GM18520 (cell line): Measurements from ENCODE around the gene BLOC1S1.
"Not testable (repeated sequence)": the region's sequence is repeated elsewhere in the genome, so short reads cannot be mapped to it uniquely, and the experiment has no call there.

Experiments
- ATAC-seq: cut with Tn5 transposase; IDR thresholded peaks from one replicate; pipeline ENCODE4 v1.9.1; 2021; ENCODE audit not compliant: unreplicated experiment

BLOC1S1 gene

GRCh38 chr12:55743406-55744339 lies 27.8 kb downstream of the BLOC1S1 start:
- ATAC-seq, result no peak

DNA sequence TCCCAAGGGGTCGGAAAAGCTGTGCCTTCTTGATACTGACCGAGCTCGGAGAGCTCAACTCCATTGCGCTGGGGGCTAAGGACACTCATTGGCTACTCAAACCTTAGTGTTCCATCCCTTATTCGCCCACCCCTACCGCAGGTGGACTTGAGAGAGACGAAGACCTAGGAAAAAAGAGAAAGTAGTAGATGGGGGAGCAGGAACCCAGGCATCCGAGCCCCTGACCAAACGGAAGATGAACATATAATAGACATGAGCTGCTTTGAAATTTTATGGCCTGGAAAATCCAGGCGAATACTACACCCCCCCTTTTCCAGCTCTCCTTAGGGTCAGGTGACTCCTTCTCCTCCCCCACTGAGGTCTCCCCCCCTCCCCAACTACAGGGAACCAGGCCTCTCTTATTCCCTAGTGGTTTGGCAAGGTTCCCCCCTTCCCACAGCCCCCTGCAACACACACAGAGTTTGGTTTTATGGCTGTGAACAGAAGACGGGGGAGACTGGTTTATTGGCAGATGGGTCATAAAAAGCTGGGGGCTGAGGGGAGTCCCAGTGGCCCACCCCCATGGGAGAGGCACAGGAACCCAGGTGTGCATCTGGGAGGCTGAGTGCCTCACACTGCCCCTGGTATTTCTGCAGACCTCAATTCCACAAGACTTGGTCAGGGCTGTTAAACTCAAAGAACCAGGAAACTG lies 28.6 kb downstream of the BLOC1S1 start:
- ATAC-seq, result no peak

DNA sequence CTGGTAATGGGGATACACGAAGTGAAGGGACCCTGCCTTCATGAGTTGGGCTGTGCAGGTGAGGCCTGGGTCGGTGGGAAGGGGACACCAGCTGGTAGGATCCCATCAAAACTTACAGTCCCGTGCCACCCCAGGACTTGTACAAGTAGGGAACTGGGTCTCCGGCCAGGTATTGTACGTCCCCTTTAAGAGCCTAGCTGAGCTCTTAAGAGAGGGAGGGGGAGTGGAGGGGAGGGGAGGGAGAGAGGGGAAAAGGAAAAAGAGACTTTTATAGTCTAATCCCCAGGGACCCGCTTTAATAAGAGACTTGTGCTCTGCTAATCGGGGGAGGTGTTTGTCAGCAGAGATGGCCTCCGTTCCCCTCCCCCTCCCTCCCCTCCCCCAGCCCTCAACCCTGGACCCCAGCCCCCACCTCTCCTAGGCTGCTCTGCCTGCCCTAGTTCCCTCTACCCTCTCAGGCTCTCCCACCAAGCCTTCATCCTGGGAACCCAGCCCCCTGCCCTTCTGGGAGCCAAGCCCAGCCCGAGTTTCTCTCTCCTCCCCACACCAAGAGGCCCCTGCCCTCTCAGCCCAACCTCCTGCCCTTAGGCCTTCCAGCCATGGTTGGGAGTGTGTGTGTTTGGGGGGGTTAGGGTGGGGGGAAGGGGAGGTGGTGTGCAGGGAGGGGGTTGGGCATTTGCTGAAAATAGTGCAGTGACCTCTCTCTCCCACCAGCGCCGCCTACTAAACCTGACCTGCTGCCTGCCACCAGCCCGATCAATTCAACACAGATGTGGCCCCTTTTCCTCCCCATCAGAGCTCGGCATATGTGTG lies 29.7 kb downstream of the BLOC1S1 start:
- no peak for ATAC-seq

- no peak for ATAC-seq
Observed at GRCh38 chr12:55746174-55746912, 30.5 kb downstream of the BLOC1S1 start.

- no peak for ATAC-seq
Observed at GRCh38 chr12:55746913-55747231, 31.0 kb downstream of the BLOC1S1 start.

GRCh38 chr12:55748230-55748993 lies 32.6 kb downstream of the BLOC1S1 start:
- no peak for ATAC-seq

DNA sequence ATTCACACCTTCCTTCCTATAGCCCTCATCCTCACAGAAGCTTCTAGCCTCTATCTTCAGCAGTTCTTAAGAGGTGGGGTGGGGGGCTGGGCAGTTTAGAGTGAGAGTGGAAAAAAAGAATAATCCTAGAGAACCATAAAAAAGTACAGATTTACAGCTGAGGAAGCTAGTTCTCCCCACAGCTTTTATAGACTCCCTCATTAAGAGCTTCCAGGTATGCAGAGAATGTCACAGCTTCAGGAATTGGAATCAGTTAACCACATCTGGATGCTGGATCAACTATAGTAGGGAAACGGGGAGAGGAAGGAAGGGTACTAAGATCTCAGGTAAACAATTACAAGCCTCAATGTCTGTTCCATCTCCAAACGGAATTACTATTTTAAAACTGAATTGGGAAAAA lies 39.4 kb downstream of the BLOC1S1 start:
- no peak for ATAC-seq

DNA sequence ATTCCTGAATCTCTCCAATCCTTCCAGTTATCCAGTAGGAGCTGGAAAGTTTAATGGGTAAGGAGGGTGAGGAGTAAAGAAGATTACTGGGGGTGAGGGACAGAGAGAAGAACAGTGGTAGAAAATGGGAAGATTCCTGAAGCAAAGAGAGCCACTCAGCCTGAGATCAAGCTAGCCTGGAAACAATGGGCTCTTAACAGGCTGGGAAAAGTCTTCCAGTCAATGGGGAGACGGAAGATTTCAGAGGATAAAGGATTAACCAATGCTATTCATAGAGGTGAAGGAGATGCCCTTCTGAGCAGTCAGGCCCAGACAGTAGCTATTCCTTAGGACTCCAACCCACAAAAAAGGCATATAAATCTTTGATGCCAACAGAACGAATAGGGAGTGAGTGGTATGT lies 41.9 kb downstream of the BLOC1S1 start:
- ATAC-seq, result no peak

DNA sequence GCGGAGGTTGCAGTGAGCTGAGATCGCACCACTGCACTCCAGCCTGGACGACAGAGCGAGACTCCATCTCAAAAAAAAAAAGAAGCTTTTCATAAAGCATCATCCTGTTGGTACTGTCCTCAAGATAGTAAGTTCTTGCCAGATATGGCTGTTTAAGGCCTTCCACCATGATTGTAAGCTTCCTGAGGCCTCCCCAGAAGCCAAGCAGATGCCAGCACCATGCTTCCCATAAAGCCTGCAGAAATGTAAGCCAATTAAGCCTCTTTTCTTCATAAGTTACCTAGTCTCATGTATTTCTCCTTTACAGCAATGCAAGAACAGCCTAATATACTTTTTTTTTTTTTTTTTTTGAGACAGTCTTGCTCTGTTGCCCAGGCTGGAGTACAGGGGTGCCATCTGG lies 42.7 kb downstream of the BLOC1S1 start:
- ATAC-seq, result not testable (repeated sequence)

DNA sequence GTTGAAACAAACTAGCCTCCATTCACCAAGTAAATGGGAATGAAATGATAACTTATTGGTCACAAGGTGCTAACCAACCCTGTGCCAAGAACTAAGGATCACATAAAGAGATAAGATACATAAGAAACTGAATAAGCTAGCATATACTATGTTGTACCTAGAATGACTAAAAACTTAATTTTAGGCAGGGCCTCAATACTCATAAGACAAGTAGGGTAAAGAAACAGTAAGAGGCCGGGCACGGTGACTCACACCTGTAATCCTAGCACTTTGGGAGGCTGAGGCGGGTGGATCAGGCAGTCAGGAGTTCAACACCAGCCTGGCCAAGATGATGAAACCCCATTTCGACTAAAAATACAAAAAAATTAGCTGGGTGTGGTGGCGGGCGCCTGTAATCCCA lies 44.8 kb downstream of the BLOC1S1 start:
- ATAC-seq, result no peak

- ATAC-seq, result no peak
Observed at GRCh38 chr12:55762646-55763045, 46.8 kb downstream of the BLOC1S1 start.

GRCh38 chr12:55765736-55766290 lies 50.0 kb downstream of the BLOC1S1 start:
- ATAC-seq, result no peak

DNA sequence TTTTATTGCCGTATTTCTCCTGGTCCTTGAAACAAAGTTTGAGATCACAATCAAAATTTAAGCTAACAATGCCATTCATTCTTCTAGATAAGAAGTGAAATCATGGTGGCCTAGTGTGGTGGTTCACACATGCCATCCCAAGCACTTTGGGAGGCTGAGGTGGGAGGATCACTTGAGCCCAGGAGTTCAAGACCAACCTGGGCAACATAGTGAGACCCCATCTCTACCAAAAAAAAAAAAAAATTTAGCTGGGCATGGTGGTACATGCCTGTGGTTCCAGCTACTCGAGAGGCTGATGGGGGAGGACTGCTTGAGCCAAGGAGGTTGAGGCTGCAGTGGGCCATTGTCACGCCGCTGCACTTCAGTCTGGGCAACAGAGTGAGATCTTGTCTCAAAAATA lies 51.3 kb downstream of the BLOC1S1 start:
- no peak for ATAC-seq
